ENCODE data around the gene SYP.

DNA sequence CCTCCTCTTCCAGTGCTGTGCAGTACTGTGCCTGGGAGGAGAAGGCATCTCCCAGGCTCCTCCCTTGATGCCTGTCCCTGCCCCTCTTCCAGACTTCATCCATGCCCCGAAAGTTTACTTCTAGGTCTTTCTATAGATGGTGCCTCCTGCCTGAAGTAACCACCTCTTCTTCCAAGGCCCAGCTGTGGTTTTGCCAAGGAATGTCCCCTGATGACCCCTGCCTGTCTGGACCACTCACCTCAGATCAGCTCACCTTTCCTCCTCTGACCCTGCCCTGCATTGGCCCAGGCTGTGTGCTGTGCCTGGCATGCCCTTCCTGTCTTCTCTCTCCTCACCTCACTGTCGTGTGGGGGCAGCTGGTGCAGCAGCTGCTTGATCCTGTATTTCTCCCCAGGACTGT is 20.6 kb downstream of the SYP start:
- TF ChIP-seq, protein P1, sequence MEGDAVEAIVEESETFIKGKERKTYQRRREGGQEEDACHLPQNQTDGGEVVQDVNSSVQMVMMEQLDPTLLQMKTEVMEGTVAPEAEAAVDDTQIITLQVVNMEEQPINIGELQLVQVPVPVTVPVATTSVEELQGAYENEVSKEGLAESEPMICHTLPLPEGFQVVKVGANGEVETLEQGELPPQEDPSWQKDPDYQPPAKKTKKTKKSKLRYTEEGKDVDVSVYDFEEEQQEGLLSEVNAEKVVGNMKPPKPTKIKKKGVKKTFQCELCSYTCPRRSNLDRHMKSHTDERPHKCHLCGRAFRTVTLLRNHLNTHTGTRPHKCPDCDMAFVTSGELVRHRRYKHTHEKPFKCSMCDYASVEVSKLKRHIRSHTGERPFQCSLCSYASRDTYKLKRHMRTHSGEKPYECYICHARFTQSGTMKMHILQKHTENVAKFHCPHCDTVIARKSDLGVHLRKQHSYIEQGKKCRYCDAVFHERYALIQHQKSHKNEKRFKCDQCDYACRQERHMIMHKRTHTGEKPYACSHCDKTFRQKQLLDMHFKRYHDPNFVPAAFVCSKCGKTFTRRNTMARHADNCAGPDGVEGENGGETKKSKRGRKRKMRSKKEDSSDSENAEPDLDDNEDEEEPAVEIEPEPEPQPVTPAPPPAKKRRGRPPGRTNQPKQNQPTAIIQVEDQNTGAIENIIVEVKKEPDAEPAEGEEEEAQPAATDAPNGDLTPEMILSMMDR (IDR thresholded peaks at IDR 0.05) = no peak
- no peak for TF ChIP-seq EZH2 (IDR thresholded peaks at IDR 0.05; ENCODE audit: borderline replicate concordance, insufficient read depth, low read depth, low read length, poor library complexity, severe bottlenecking)

Data from B cell (primary cell).